ENCODE data around the gene CGB2.
"Not testable (repeated sequence)": the region's sequence is repeated elsewhere in the genome, so short reads cannot be mapped to it uniquely, and the experiment has no call there.

Gene CGB2

GRCh38 chr19:49042177-49042576 lies 10.5 kb downstream of the CGB2 start:
- TF ChIP-seq CTCF (conservative IDR thresholded peaks at IDR 0.05): no peak
- no peak overlapping the region for H3K27ac ChIP-seq

GRCh38 chr19:49042666-49043065 lies 11.0 kb downstream of the CGB2 start:
- not testable (repeated sequence) for H3K27ac ChIP-seq

- H3K27ac ChIP-seq: not testable (repeated sequence)
These were observed 11.9 kb downstream of the CGB2 start, which contains the start of gene CGB5 for GRCh38 chr19:49043548-49043947. Gene CGB5 (plus strand): TSS chr19:49043848. CDS start chr19:49044210, 362 bp downstream.

GRCh38 chr19:49049011-49049410 lies 17.3 kb downstream of the CGB2 start, which contains the start of gene CGB8:
Gene CGB8 (minus strand): TSS chr19:49049111. CDS start chr19:49048739, 372 bp downstream.
- not testable (repeated sequence) for H3K27ac ChIP-seq

- H3K27ac ChIP-seq: not testable (repeated sequence)
These were observed 18.1 kb downstream of the CGB2 start for GRCh38 chr19:49049834-49050233.

- not testable (repeated sequence) for H3K27ac ChIP-seq
These were observed 18.8 kb downstream of the CGB2 start for GRCh38 chr19:49050376-49051033.

- peak overlapping the region; percentile 47; the same call in 1 of the 2 replicates for H3K27ac ChIP-seq
- TF ChIP-seq CTCF (conservative IDR thresholded peaks at IDR 0.05): peak; percentile 31
These were observed 24.6 kb downstream of the CGB2 start for GRCh38 chr19:49056101-49056901.

GRCh38 chr19:49056902-49057596 lies 25.4 kb downstream of the CGB2 start:
- H3K27ac ChIP-seq: not testable (repeated sequence)

GRCh38 chr19:49057636-49058234 lies 26.0 kb downstream of the CGB2 start, which contains the start of gene CGB7:
Gene CGB7 (minus strand): TSS chr19:49057749. CDS start chr19:49055375, 2,374 bp downstream.
- no peak for TF ChIP-seq CTCF (conservative IDR thresholded peaks at IDR 0.05)
- no peak within 1 kb of the TSS; the same call in 1 of the 2 replicates for H3K27ac ChIP-seq

GRCh38 chr19:49058562-49058961 lies 26.9 kb downstream of the CGB2 start:
- no peak overlapping the region for H3K27ac ChIP-seq
- TF ChIP-seq CTCF (conservative IDR thresholded peaks at IDR 0.05): no peak

Measured in VCaP (cell line).